IPS-NIHi7 (cell line): ENCODE results near the gene SRCAP.

ENCODE experiments used
- DNase-seq: peaks from one replicate; pipeline ENCODE4 v3.0.0; 2012; ENCODE audit warnings: mixed read lengths; ENCODE audit errors: extremely low spot score

Gene SRCAP

GRCh38 chr16:30756781-30757100 is 57.8 kb downstream of the SRCAP start:
- no peak for DNase-seq

- no peak for DNase-seq
These were observed 58.3 kb downstream of the SRCAP start for GRCh38 chr16:30757316-30757715.

- no peak for DNase-seq
These were observed 60.1 kb downstream of the SRCAP start for GRCh38 chr16:30758988-30759491.

GRCh38 chr16:30760001-30760559 is 61.1 kb downstream of the SRCAP start:
- DNase-seq: no peak

GRCh38 chr16:30760577-30761426 is 61.8 kb downstream of the SRCAP start:
- DNase-seq: no peak

GRCh38 chr16:30761427-30761927 is 62.5 kb downstream of the SRCAP start:
- DNase-seq: peak; percentile 38

- DNase-seq: peak; percentile 99
These were observed 63.2 kb downstream of the SRCAP start, which contains the start of the genes CFAP119 and RNF40 for GRCh38 chr16:30761928-30762902. TSS of gene CFAP119 (minus strand) at chr16:30762062. CDS start at chr16:30761748, 314 bp downstream. TSS of gene RNF40 (plus strand) at chr16:30762322. CDS start at chr16:30762546, 224 bp downstream.

- DNase-seq: no peak
These were observed 64.2 kb downstream of the SRCAP start for GRCh38 chr16:30762991-30763725.

- no peak for DNase-seq
These were observed 65.1 kb downstream of the SRCAP start for GRCh38 chr16:30764086-30764485.

GRCh38 chr16:30764816-30765465 is 66.0 kb downstream of the SRCAP start:
- no peak for DNase-seq

GRCh38 chr16:30766206-30766932 is 67.4 kb downstream of the SRCAP start:
- DNase-seq: no peak

- DNase-seq: no peak
These were observed 67.9 kb downstream of the SRCAP start for GRCh38 chr16:30766933-30767284.

- no peak for DNase-seq
These were observed 68.9 kb downstream of the SRCAP start for GRCh38 chr16:30767767-30768465.

- no peak for DNase-seq
These were observed 69.7 kb downstream of the SRCAP start for GRCh38 chr16:30768583-30769181.

GRCh38 chr16:30769379-30770089 is 70.6 kb downstream of the SRCAP start:
- DNase-seq: no peak

- DNase-seq: no peak
These were observed 72.8 kb downstream of the SRCAP start for GRCh38 chr16:30771726-30772125.

- no peak for DNase-seq
These were observed 74.9 kb downstream of the SRCAP start for GRCh38 chr16:30773826-30774225.
